Ascending aorta (tissue), 2 donors: ENCODE measurements around the gene MARCHF3. TPM values are rescaled to one million over a fixed set of nuclear protein-coding genes. Genes with fewer than 3 reads are reported as not detected.

Experiments used
- DNase-seq, 2 donors: peaks; one replicate each; pipeline ENCODE4 v3.0.0-alpha.2; 2019; ENCODE audit warnings: low spot score in 2 of 2
- H3K27ac ChIP-seq, 2 donors: fragments of 200-600 bp; sonication (generic); one replicate each; pipeline ENCODE4 v1.5.1; 2016 to 2017; ENCODE audit warnings: mild to moderate bottlenecking in 1 of 2
- H3K27me3 ChIP-seq: fragments of 200-600 bp; sonication (generic); one replicate; pipeline ENCODE4 v1.5.1; 2017
- H3K36me3 ChIP-seq, 2 donors: fragments of 200-600 bp; sonication (generic); one replicate each; pipeline ENCODE4 v1.5.1; 2016
- H3K4me1 ChIP-seq, 2 donors: fragments of 200-600 bp; sonication (generic); one replicate each; pipeline ENCODE4 v1.5.1; 2016 to 2017; ENCODE audit warnings: mild to moderate bottlenecking in 1 of 2
- H3K4me3 ChIP-seq, 2 donors: fragments of 200-600 bp; sonication (generic); one replicate each; pipeline ENCODE4 v1.5.1; 2016 to 2017; ENCODE audit warnings: mild to moderate bottlenecking in 1 of 2
- H3K9me3 ChIP-seq, 2 donors: fragments of 200-600 bp; sonication (generic); one replicate each; pipeline ENCODE4 v1.5.1; 2016
- intact Hi-C: fragments of 100-400 bp; cut with DNase I; formaldehyde crosslinking; loops from one replicate; pipeline ENCODE4 v1.15.1; 2023
- total RNA-seq: library from RNA; depleted of rRNA; stranded (reverse); fragments of >200 nt; gene quantifications from one replicate; pipeline ENCODE4 v1.1.0, GENCODE V29; 2016
- TF ChIP-seq, protein P1 (sequence below), 3 experiments: fragments of 200-600 bp in 2 of 3; fragments of 450-650 bp in 1 of 3; sonication (generic) in 2 of 3; IDR thresholded peaks; one replicate each; pipeline ENCODE4 v1.5.1; 2016 to 2019; ENCODE audit warnings: antibody characterized with exemption in 3 of 3, mild to moderate bottlenecking in 1 of 3, moderate library complexity in 1 of 3

Gene MARCHF3
- total RNA-seq, 1 donor from 2014 or later, result 22.6 TPM

DNA sequence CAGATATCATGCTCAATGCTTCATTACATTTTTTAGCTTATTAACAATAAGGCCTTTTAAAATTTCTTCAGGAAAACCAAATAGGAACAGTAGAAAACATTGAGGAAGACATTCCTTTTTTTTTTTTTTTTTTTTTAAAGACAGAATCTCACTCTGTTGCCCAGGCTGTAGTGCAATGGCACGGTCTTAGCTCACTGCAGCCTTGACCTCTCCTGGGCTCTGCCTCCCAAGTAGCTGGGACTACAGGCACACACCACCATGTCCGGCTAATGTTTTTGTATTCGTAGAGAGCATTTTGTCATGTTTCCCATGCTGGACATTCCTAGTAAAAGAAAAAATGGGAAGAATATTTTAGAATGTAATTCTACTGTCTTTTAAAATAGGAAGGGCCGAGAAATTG lies 193.1 kb downstream of the MARCHF3 start:
- intact Hi-C loops, result loop anchor here (5.0 kb wide), 1 partner anchor 605 kb away; no protein-coding TSS in a partner anchor
- no peak for DNase-seq

DNA sequence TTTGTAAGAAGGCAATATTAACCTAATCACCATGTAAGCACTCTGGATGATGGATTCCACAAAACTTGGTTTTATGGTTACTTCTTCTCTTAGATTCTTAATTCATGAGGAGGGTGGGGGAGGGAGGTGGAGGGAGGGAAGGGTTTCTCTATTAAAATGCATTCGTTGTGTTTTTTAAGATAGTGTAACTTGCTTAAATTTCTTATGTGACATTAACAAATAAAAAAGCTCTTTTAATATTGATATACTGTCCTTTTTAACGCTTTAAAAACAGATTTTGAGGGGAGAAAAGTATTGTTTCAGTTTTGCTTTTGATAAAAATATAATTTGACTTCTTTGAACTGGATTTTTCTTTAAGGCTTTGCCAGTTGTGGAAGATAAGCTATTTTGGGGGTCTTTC lies 193.6 kb downstream of the MARCHF3 start:
- no peak overlapping the region for H3K27ac ChIP-seq
- no peaks in the 10 kb centered on the region for H3K9me3 ChIP-seq
- no peak overlapping the region for H3K4me3 ChIP-seq
- intact Hi-C loops, result loop anchor here (5.0 kb wide), 1 partner anchor 606 kb away; no protein-coding TSS in a partner anchor
- no peak for DNase-seq
- no peaks in the 10 kb centered on the region for H3K27me3 ChIP-seq
- peaks cover 0 to 4% of the 10 kb centered on the region in 2 donors for H3K36me3 ChIP-seq
- H3K4me1 ChIP-seq, result no peaks in the 10 kb centered on the region
- TF ChIP-seq, protein P1, sequence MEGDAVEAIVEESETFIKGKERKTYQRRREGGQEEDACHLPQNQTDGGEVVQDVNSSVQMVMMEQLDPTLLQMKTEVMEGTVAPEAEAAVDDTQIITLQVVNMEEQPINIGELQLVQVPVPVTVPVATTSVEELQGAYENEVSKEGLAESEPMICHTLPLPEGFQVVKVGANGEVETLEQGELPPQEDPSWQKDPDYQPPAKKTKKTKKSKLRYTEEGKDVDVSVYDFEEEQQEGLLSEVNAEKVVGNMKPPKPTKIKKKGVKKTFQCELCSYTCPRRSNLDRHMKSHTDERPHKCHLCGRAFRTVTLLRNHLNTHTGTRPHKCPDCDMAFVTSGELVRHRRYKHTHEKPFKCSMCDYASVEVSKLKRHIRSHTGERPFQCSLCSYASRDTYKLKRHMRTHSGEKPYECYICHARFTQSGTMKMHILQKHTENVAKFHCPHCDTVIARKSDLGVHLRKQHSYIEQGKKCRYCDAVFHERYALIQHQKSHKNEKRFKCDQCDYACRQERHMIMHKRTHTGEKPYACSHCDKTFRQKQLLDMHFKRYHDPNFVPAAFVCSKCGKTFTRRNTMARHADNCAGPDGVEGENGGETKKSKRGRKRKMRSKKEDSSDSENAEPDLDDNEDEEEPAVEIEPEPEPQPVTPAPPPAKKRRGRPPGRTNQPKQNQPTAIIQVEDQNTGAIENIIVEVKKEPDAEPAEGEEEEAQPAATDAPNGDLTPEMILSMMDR (IDR thresholded peaks at IDR 0.05), result no peak

More for the DNA sequence above, 193.1 kb downstream of the MARCHF3 start:
- Histone ChIP-seq H3K9me3 (no peaks in the 10 kb centered on the region), H3K4me1 (no peaks in the 10 kb centered on the region), H3K4me3 (no peak overlapping the region), H3K27me3 (no peaks in the 10 kb centered on the region), H3K27ac (no peak overlapping the region), H3K36me3 (peaks cover 0 to 4% of the 10 kb centered on the region in 2 donors)
- TF ChIP-seq, protein P1 (IDR thresholded peaks at IDR 0.05), result no peak

DNA sequence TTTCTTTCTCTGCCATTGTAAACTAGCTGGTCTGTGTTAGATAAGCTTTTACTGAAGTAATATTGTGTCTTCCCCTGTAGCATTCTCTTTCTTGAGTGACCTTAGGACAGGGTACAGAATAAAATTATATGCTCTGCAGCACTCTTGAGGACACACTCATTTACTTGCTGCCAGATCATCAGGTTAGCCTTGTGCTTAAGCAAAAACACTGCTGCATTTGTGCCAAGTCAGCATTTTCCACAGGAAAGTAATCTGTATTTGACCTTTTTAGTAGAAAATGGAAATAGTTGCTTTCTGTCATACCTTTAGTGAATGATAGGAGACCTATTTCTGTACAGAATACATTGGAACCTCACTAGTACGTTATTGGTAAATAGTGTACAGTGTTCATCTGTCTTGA lies 199.2 kb downstream of the MARCHF3 start:
- Histone ChIP-seq H3K4me1 (no peaks in the 10 kb centered on the region), H3K9me3 (no peaks in the 10 kb centered on the region), H3K27me3 (no peaks in the 10 kb centered on the region), H3K36me3 (peaks cover 0 to 13% of the 10 kb centered on the region in 2 donors), H3K4me3 (no peak overlapping the region), H3K27ac (no peak overlapping the region)
- DNase-seq, result no peak
- intact Hi-C loops, result no loop called here
- TF ChIP-seq, protein P1 (IDR thresholded peaks at IDR 0.05), result no peak

DNA sequence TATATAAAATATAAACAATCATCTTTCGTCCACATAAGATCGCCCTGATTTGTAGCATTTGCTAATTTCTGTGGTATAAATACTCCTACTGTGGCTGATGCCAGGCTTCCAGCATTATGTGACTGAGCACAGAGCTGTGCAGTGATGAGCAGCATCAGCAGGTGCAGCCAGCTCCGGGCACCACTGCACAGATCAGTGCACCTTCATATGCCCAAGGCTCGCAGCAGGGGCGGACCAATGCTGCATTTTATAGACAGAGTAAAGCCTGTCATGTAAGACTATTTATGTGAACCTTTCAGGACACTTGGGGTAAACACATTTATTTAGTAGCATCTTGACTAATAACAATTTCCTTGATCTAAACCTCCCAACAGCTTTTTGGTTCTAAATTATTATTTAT lies 200.3 kb downstream of the MARCHF3 start:
- intact Hi-C loops, result no loop called here

DNA sequence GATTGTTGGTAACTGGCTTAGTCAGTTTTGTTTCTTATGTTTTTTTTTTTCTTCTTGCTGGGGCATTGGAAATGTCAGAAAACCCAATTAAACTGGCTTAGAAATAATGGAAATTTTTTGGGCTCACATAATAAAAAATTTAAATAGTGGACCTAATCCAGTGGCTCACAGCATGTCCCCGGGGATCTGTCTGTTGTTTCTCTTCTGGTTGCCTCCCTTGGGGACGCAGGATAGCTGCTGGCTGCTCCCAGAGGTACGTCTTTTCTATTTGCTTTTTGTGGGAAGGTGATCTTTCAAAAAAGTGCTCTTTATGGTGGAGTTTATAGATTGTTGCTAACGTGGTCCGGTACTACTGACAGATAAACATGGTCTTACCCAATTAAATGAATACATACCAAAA lies 201.3 kb downstream of the MARCHF3 start:
- Histone ChIP-seq H3K36me3 (peaks cover 0 to 13% of the 10 kb centered on the region in 2 donors), H3K9me3 (no peaks in the 10 kb centered on the region), H3K4me3 (no peak overlapping the region), H3K27me3 (no peaks in the 10 kb centered on the region), H3K4me1 (no peaks in the 10 kb centered on the region), H3K27ac (no peak overlapping the region)
- no peak for DNase-seq
- intact Hi-C loops, result no loop called here
- TF ChIP-seq, protein P1 (IDR thresholded peaks at IDR 0.05), result no peak

More for the DNA sequence above, 200.3 kb downstream of the MARCHF3 start:
- Histone ChIP-seq H3K27me3 (no peaks in the 10 kb centered on the region), H3K4me3 (no peak overlapping the region), H3K9me3 (no peaks in the 10 kb centered on the region), H3K27ac (no peak overlapping the region), H3K36me3 (peaks cover 0 to 13% of the 10 kb centered on the region in 2 donors), H3K4me1 (no peaks in the 10 kb centered on the region)
- TF ChIP-seq, protein P1 (IDR thresholded peaks at IDR 0.05), result no peak
- DNase-seq, result no peak
